Prostate gland (tissue), 2 donors: ENCODE results near the gene TLR4.

Source experiments
- CTCF ChIP-seq, 4 experiments: fragments of 200-600 bp in 2 of 4; fragments of 450-650 bp in 2 of 4; sonication (generic) in 2 of 4; IDR thresholded peaks; 1 replicate in 3 of 4; 2 replicates in 1 of 4; pipeline ENCODE4 v1.5.1; 2016 to 2019; ENCODE audit warnings: antibody characterized with exemption in 4 of 4, mild to moderate bottlenecking in 2 of 4, moderate library complexity in 2 of 4
- POLR2A ChIP-seq: fragments of 450-650 bp; IDR thresholded peaks from one replicate; pipeline ENCODE4 v1.6.1; 2016; ENCODE audit warnings: antibody characterized with exemption, mild to moderate bottlenecking

GRCh38 chr9:117706421-117707116 lies 2.4 kb downstream of the TLR4 start:
- no peak for TF ChIP-seq POLR2A
- TF ChIP-seq CTCF (IDR thresholded peaks at IDR 0.05): no peak
